ENCODE results near the gene KIAA0040.

Gene KIAA0040

DNA sequence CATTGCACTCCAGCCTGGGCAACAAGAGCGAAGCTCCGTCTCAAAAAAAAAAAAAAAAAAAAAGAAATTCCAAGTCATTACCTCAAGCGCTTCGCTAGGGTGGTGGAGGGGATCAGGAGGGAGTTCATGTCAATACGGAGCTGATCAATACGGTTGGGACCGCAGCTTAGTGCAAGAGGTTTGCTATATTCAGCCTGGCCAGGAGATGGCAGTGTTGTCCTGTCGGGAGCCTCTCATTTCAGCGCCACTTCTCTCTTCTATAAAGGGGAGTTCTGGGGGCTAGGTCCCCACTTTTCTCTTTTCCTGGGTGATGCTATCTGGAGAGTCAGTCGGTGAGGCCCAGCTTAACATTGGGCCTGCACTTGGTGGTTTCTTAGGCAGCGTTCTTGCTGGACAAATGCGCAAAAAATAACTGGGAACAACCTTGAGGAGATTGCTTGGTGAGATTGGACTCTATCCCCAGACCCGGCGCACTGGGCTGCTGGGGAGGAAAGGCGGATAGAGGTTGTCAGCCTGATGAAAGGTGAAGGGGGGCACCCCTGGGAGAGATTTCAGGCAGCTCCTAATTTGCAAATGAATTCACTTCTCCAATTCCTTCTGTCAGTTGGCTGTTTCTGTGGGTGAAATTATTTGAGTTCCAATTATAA lies 40.4 kb downstream of the KIAA0040 start:
- Histone ChIP-seq H3K27me3 (ENCODE audit: insufficient read depth, low read depth, severe bottlenecking) (no peaks in the 10 kb centered on the region), H3K9me3 (ENCODE audit: severe bottlenecking) (no peaks in the 10 kb centered on the region), H3K27ac (no peak overlapping the region), H3K4me3 (ENCODE audit: low read depth, low read length) (no peak overlapping the region), H3K36me3 (no peaks in the 10 kb centered on the region)
- peak; percentile 74 for DNase-seq
- TF ChIP-seq, protein P1, sequence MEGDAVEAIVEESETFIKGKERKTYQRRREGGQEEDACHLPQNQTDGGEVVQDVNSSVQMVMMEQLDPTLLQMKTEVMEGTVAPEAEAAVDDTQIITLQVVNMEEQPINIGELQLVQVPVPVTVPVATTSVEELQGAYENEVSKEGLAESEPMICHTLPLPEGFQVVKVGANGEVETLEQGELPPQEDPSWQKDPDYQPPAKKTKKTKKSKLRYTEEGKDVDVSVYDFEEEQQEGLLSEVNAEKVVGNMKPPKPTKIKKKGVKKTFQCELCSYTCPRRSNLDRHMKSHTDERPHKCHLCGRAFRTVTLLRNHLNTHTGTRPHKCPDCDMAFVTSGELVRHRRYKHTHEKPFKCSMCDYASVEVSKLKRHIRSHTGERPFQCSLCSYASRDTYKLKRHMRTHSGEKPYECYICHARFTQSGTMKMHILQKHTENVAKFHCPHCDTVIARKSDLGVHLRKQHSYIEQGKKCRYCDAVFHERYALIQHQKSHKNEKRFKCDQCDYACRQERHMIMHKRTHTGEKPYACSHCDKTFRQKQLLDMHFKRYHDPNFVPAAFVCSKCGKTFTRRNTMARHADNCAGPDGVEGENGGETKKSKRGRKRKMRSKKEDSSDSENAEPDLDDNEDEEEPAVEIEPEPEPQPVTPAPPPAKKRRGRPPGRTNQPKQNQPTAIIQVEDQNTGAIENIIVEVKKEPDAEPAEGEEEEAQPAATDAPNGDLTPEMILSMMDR (IDR thresholded peaks at IDR 0.05; ENCODE audit: low read depth, low read length) = peak; percentile 96

DNA sequence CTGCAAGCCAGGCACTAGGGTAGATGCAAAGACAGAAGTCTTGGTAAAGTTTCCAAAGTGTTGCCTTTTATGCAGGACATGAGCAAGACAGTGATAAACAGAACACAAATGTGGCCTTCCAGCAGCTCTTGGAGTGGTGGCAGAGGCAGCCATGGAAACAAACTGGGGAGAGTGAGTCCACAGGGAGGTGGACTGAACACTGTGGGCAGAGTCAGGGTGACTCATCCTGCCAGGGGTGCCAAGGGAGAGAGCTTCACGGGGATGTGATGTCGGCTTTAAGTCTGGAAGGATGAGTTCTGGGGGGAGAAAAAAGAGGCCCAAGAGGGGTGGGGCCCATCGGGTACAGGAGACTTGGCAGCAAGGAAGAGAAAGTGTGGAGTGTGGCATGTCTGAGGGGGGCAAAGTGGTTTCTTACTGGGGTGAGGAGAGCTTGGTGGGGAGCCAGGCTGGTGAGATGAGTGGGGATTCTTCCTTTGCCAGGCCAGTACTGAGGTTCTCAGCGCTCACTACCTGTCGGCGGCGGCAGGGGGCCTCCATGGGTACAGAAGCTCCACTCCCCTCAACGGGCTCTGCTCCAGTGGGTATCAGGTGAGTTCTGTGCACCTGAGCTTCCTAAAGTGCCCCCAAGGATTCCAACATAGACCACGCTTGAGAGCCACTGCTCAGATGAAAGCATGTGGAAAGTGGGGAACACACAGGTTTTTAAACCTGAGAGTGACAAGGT lies 41.8 kb downstream of the KIAA0040 start:
- DNase-seq = no peak
- H3K36me3 ChIP-seq = no peaks in the 10 kb centered on the region
- H3K27me3 ChIP-seq (ENCODE audit: insufficient read depth, low read depth, severe bottlenecking) = no peaks in the 10 kb centered on the region
- no peaks in the 10 kb centered on the region for H3K9me3 ChIP-seq (ENCODE audit: severe bottlenecking)
- H3K27ac ChIP-seq = no peak overlapping the region
- TF ChIP-seq, protein P1 (IDR thresholded peaks at IDR 0.05; ENCODE audit: low read depth, low read length) = no peak
- no peak overlapping the region for H3K4me3 ChIP-seq (ENCODE audit: low read depth, low read length)

DNA sequence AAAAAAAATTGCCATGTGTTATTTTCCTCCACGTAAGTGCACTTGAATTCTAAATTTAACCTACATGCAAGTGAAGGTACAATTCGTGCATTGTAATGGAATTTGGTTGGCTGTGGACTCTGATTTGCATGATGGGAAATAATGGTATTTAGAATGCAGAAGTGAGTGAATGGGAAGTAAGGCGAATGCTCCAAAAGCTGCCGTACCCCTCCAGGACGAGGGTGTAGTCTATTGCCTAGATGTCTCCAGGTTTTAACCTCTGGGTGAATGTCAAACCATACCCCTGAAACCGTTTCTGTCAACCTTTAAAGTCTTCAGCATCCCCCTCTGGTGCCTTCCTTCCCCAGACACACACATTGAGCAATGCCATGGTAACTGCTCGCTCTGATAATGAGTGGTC lies 44.5 kb downstream of the KIAA0040 start:
- H3K36me3 ChIP-seq = no peaks in the 10 kb centered on the region
- H3K27me3 ChIP-seq (ENCODE audit: insufficient read depth, low read depth, severe bottlenecking) = no peaks in the 10 kb centered on the region
- no peak overlapping the region for H3K27ac ChIP-seq
- TF ChIP-seq, protein P1 (IDR thresholded peaks at IDR 0.05; ENCODE audit: low read depth, low read length) = no peak
- no peaks in the 10 kb centered on the region for H3K9me3 ChIP-seq (ENCODE audit: severe bottlenecking)
- no peak for DNase-seq
- H3K4me3 ChIP-seq (ENCODE audit: low read depth, low read length) = no peak overlapping the region

DNA sequence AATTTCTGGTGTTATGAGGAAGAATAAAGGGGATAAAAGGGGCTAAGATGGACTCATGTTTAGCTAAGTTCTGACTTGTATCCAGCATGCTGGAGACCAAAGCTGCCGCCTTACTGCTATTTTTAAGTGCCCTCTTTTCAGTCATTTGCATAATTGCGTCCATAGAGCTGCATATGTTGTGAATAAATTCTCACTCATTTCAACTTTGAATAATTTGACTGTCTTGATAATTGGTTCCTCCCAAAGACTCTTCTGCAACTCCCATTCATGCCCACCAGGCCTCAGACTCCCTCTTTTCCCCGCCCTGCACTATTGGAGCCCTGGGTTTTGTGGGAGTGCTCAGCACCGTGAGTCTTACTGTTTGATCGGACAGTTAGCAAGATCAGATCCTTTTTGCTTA lies 45.0 kb downstream of the KIAA0040 start:
- no peaks in the 10 kb centered on the region for H3K9me3 ChIP-seq (ENCODE audit: severe bottlenecking)
- TF ChIP-seq, protein P1 (IDR thresholded peaks at IDR 0.05; ENCODE audit: low read depth, low read length) = no peak
- H3K27ac ChIP-seq = no peak overlapping the region
- no peaks in the 10 kb centered on the region for H3K27me3 ChIP-seq (ENCODE audit: insufficient read depth, low read depth, severe bottlenecking)
- no peaks in the 10 kb centered on the region for H3K36me3 ChIP-seq
- no peak overlapping the region for H3K4me3 ChIP-seq (ENCODE audit: low read depth, low read length)
- no peak for DNase-seq

DNA sequence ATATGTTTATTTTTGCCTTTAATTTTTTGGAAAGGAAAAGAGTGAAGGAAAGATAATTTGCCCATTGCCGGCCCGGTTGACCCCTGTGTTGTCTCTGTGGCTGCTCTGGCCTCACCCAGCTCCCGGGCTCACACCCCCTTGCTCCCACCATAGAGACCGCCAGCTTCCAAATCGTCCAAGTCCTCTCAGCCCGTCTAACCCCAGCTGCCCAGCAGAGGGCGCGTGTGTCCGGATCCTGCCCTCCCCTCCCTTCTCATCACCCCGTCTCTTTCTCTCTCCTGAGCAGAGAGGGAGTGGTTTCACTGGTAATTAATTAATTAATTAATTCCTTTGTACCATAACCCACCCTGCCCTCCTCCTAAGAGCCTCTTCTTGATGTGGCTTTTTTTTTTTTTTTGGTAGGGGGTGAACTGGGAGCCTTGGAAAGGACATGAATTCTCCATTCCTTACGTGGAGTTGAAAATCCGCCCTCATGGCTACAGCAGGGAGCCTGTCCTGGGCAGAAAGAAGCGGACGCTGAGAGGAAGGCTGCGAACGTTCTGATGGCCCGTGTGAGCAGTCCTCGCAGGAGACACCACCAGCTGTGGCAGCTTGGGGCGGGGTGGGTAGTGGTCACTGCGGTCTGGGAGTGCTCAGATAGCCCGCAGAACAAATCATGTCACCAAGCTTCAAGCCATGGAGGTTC lies 45.9 kb downstream of the KIAA0040 start:
- H3K36me3 ChIP-seq = no peaks in the 10 kb centered on the region
- TF ChIP-seq, protein P1 (IDR thresholded peaks at IDR 0.05; ENCODE audit: low read depth, low read length) = peak; percentile 96
- H3K27ac ChIP-seq = no peak overlapping the region
- no peaks in the 10 kb centered on the region for H3K9me3 ChIP-seq (ENCODE audit: severe bottlenecking)
- DNase-seq = peak; percentile 86
- H3K27me3 ChIP-seq (ENCODE audit: insufficient read depth, low read depth, severe bottlenecking) = no peaks in the 10 kb centered on the region
- no peak overlapping the region for H3K4me3 ChIP-seq (ENCODE audit: low read depth, low read length)
